ENCODE measurements around the gene TAOK1. TPM values are rescaled to one million over a fixed set of nuclear protein-coding genes. Genes with fewer than 3 reads are reported as not detected.

TAOK1 gene
- total and polyA plus RNA-seq, 3 donors from 2014 or later = 28.4 to 107 (median 101) TPM

GRCh38 chr17:29567554-29568330 lies 177.6 kb downstream of the TAOK1 start:
- Histone ChIP-seq H3K4me3 (peak overlapping the region; percentile 71 to 82), H3K36me3 (ENCODE audit: low read depth, missing control alignments) (no peaks in the 10 kb centered on the region), H3K27ac (peak overlapping the region; percentile 74 to 90), H3K9me3 (no peaks in the 10 kb centered on the region), H3K27me3 (no peaks in the 10 kb centered on the region), H3K4me1 (peaks cover 10% of the 10 kb centered on the region)
- intact Hi-C loops (cut with DNase I; ENCODE audit: low total_unique reads) = no loop called here
- TF ChIP-seq POLR2A (IDR thresholded peaks at IDR 0.05) (no peak), CTCF (IDR thresholded peaks at IDR 0.05) (peak; percentile 6 to 39 (median 29))
- DNase-seq = peak; percentile 50
- WGBS, 2 donors = 0 to 1% methylated on average over 7 to 46 of the region's 63 CpGs

GRCh38 chr17:29568331-29569244 lies 178.4 kb downstream of the TAOK1 start, which contains the start of gene TP53I13:
Gene TP53I13 (plus strand): TSS chr17:29568701. CDS start chr17:29568759, 58 bp downstream.
- Histone ChIP-seq H3K27me3 (no peaks in the 10 kb centered on the region), H3K4me3 (peak within 1 kb of the TSS; percentile 71 to 82), H3K4me1 (peaks cover 15% of the 10 kb centered on the region), H3K27ac (peak within 1 kb of the TSS; percentile 88 to 90), H3K9me3 (no peaks in the 10 kb centered on the region), H3K36me3 (ENCODE audit: low read depth, missing control alignments) (no peaks in the 10 kb centered on the region)
- TF ChIP-seq POLR2A (IDR thresholded peaks at IDR 0.05) (no peak), CTCF (IDR thresholded peaks at IDR 0.05) (no peak)
- intact Hi-C loops (cut with DNase I; ENCODE audit: low total_unique reads) = no loop called here
- peak; percentile 94 for DNase-seq
- 0% methylated on average over 17 to 77 of the region's 85 CpGs for whole genome bisulfite sequencing, 2 donors

GRCh38 chr17:29569245-29569950 lies 179.2 kb downstream of the TAOK1 start:
- intact Hi-C loops (cut with DNase I; ENCODE audit: low total_unique reads) = no loop called here

More at GRCh38 chr17:29569245-29569950, 179.2 kb downstream of the TAOK1 start:
- Histone ChIP-seq H3K27ac (peak overlapping the region; percentile 88 to 90), H3K36me3 (ENCODE audit: low read depth, missing control alignments) (no peaks in the 10 kb centered on the region), H3K4me1 (peaks cover 15% of the 10 kb centered on the region), H3K27me3 (no peaks in the 10 kb centered on the region), H3K9me3 (no peaks in the 10 kb centered on the region), H3K4me3 (peak overlapping the region; percentile 71 to 82)
- TF ChIP-seq CTCF (IDR thresholded peaks at IDR 0.05) (no peak), POLR2A (IDR thresholded peaks at IDR 0.05) (no peak)
- 48 to 61% methylated on average over 8 to 14 of the region's 14 CpGs for WGBS, 2 donors
- DNase-seq = no peak
